Measurements from ENCODE around the gene VARS2.
"Not testable (repeated sequence)": the region's sequence is repeated elsewhere in the genome, so short reads cannot be mapped to it uniquely, and the experiment has no call there.

The VARS2 gene

GRCh38 chr6:30966154-30966553 is 52.1 kb downstream of the VARS2 start:
- DNase-seq, result no peak

- not testable (repeated sequence) for DNase-seq
These were observed 55.1 kb downstream of the VARS2 start for GRCh38 chr6:30969171-30969570.

DNA sequence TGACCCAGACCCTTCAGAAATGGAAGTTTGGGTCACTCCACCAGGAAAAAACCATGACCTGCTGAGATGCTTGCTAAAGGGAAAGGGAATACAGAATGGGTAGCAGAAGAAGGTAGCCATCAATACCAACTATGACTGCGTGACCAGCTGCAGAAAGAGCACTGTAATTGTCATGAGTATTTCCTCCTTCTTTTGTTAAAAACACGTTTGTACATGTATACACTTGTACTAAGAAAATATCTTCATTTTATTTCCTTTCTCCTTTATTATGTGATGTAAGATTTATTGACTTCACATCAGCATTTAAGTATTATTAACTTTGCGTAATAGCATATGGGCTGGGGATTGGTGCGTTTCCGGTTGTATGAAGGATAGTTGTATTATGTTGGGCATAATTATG is 56.9 kb downstream of the VARS2 start:
- no peak for DNase-seq

GRCh38 chr6:30972816-30973215 is 58.8 kb downstream of the VARS2 start:
- DNase-seq, result no peak

DNA sequence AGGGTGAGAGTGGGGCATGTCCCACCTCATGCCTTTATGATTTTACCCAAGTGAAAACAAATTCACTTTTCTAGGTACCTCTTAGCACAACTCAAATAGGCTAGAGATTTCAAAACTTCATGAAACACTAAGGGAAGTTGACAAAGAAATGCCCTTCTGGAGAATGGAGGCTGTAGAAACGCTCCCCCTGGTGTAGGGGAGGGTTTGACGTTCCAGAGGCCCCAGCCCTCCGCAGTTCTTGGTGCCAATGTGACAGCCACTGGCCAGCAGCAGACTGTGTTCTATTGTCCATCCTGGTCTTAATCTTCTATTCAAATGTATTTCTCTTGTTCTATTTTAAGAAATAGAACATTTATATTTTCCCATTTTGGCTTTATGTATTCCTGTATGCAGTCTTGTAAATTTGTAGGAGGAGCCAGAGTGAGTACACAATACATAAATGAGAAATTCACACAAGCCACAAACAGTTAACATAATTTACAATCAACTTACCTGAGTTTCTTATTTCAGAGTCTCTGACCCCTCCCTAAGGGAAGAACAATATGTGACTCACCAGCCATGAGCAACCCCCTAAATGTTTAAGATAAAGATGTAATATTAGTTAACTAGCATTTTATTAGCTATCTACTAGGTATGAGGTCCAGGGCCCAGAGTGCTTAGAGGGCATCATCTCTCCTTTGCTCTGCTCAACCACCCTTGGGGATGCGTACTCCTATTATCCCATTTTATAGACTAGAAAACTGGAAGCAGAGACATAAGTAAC is 60.6 kb downstream of the VARS2 start:
- DNase-seq, result no peak
